Stimulated activated CD4-positive, alpha-beta T cell treated with anti-CD3 and anti-CD28 coated beads, TNF-alpha, amount 100 ng/mL, for 1 hour (primary cell): ENCODE measurements around the gene CPB2.

Source experiments
- DNase-seq, 3 donors: peaks; one replicate each; pipeline ENCODE4 v3.0.0-alpha.2; 2020; ENCODE audit warnings: low read depth in 3 of 3, low spot score in 1 of 3

Gene CPB2

DNA sequence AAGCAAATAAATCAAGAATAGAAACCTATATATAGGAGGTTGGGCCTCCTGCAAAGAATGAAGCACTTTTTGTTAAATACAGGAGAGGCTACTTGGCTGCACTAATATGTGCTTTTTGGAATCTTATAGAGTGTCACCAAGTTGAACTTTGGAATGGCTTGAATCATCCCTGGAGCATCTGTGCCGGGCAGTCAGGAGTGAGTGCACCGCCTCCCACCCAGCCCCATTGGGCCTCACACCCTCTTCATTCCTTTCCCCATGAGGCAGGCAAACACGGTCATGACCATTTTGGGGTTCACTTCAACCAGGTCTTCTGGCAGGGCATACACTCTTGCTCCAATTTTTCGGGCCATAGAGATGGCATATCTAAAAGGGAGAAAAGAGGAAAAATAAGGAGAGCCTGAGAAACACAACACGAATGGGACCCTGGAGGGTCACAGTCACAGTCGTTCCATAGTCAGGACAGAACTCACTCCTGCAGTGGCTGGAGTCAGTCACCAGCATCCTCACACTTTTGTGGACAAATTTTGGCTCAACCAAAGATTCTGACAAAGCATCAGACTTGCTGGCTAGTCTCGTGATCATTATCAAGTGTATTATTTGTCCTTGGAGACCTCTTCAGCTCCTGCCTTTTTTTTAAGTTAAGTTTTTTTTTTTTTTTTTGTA is 22.7 kb upstream of the CPB2 start:
- no peak for DNase-seq

DNA sequence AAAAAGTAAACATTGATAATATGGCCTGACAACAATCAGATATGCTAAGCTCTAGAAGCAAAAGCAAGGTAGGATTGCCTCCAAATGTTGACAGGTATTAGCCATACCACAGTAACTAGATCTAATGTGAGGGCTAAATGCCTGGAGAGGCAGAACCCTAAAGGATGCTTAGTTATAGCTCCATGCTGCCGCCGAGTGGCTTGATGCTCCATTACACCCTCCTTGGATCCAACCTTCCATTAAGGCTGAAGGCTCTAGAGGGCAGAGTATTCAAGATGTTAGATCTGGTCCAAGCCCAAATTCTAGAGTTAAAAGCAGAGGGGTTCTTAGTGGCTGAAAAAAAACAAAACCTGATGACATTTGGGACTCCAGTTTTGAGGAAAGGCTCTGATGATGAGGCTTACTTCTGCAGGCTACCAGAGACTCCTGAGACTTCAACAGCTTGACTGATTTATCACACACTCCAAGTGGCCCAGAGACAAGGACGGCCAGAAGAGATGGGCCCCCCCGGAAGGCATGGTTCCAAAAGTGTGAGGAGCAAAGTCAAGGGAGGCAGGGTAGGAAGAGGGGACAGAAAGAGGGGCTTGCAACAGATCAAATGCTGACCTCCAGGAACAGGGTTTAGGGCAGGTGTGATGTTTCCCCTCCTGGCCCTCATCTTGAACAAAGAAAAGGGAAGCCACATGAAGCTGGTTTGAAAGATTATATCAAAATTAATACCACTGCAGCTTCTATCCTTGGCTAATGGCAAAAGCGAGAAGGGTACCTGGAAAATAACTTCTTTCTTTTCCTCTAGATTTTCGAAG is 21.9 kb upstream of the CPB2 start:
- DNase-seq, result peak; percentile 28 to 51 (median 46)

DNA sequence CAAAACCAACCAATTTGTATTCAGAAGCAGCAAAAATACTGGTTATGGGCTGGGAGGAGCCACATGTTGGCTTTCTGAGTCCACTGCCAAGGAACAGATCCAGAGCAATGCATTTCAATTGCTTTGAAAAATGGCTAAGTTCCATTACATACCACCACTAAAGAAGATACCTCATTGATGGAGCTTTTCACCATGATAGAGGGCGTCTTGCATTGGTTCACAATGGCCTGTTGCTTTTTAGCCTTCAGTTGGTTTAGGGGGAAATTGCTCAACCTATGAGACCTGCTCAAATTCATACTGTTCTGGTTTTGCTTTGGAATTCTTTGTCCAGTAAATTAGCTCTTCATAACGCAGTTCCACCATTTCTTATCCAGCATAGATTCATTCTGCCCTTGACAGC is 21.2 kb upstream of the CPB2 start:
- no peak for DNase-seq

- no peak for DNase-seq
Measured at GRCh38 chr13:46124967-46125933, 20.4 kb upstream of the CPB2 start.

GRCh38 chr13:46124531-46124966 is 19.7 kb upstream of the CPB2 start:
- DNase-seq, result no peak

DNA sequence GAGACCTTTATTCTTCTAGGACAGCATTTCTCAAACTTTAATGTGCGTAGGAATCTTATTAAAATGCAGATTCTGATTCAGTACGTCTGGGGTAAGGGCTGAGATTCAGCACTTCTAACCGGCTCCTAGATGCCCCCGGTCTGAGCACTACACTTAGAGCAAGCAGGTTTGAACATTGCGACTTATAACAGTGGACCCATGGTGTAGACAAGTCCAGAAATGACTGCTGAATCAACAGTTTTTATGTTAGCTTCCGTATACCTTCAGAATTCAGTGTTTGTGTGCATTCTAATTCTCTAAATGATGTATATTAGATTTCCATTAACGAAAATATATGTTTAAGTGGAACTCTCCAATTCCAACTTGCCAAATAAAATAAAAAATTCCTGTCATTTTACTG is 17.5 kb upstream of the CPB2 start:
- DNase-seq, result no peak

- DNase-seq, result no peak
Measured at GRCh38 chr13:46121597-46122163, 16.8 kb upstream of the CPB2 start.

- no peak for DNase-seq
Measured at GRCh38 chr13:46121033-46121432, 16.2 kb upstream of the CPB2 start.

- DNase-seq, result no peak
Measured at GRCh38 chr13:46119883-46120614, 15.2 kb upstream of the CPB2 start.

DNA sequence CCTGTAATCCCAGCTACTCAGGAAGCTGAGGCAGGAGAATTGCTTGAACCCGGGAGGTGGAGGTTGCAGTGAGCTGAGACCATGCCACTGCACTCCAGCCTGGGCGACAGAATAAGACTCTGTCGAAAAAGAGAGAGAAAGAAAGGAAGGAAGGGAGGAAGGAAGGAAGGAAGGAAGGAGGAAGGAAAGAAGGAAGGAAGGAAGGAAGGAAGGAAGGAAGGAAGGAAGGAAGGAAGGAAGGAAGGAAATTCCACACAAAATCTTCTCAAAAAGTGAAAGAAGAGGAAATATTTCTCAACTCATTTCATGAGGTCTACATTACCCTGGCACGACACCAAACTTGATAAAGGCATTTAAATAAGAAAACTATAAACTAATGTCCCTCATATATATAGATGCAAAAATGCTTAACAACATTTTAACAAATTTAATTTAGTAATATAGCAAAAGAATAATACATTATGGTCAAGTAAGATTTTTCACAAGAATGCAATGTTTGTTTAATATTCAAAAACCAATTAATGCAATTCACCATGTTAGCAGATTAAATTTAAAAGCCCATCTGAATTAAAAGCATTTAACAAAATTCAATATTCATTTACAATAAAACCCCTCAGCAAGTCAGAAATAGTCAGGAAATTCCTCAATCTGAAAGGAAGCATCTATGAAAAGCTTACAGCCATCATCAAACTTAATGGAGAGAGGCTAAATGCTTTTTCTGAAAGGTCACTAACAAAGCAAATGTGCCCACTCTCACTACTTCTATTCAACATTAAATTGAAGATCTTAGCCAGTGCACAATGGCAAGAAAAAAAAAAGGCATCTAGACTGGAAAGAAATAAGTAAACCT is 12.0 kb upstream of the CPB2 start:
- DNase-seq, result no peak

GRCh38 chr13:46114613-46115012 is 9.8 kb upstream of the CPB2 start:
- DNase-seq, result no peak

GRCh38 chr13:46113596-46113995 is 8.8 kb upstream of the CPB2 start:
- DNase-seq, result no peak

DNA sequence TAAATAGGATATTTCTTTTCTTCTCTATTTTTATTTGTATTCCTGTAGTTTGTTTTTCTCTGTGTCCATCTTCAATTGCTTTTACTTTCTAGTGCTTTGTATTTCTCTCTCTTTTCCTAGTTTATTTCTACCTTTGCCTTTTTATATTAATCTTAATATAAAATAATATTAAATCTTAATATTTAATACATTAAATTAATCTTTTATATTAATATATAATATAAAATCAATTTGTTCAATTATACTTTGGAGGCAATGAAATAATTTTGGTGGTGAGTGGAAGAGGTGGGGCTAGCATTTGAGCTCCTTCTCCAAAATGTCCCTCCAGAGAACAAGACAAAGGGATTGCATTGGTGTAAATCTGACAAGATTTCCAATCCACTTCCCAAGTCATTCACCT is 6.3 kb upstream of the CPB2 start:
- DNase-seq, result no peak

GRCh38 chr13:46109451-46109850 is 4.6 kb upstream of the CPB2 start:
- no peak for DNase-seq

- no peak for DNase-seq
Measured at GRCh38 chr13:46106839-46107371, 2.1 kb upstream of the CPB2 start.

DNA sequence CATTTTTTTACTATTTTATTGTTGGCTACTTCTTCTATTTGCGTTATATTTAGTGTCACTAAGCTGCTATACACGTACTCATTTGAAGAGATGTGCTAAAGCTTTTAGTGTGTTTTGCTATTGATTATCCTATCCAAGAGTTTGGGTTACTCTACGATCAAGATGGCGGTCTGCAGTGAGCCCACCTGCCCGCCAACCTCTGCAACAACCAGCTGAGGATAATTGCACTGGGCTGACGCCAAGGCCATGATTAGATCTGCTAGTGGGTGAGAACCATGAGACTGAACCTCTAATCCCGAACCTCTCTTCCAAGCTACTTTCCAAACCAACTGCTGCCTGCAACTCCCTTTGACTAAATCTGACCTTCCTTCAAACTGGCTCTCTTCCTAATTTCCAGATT is 1.8 kb downstream of the CPB2 start:
- no peak for DNase-seq

- no peak for DNase-seq
Measured at GRCh38 chr13:46102255-46102605, 2.6 kb downstream of the CPB2 start.

DNA sequence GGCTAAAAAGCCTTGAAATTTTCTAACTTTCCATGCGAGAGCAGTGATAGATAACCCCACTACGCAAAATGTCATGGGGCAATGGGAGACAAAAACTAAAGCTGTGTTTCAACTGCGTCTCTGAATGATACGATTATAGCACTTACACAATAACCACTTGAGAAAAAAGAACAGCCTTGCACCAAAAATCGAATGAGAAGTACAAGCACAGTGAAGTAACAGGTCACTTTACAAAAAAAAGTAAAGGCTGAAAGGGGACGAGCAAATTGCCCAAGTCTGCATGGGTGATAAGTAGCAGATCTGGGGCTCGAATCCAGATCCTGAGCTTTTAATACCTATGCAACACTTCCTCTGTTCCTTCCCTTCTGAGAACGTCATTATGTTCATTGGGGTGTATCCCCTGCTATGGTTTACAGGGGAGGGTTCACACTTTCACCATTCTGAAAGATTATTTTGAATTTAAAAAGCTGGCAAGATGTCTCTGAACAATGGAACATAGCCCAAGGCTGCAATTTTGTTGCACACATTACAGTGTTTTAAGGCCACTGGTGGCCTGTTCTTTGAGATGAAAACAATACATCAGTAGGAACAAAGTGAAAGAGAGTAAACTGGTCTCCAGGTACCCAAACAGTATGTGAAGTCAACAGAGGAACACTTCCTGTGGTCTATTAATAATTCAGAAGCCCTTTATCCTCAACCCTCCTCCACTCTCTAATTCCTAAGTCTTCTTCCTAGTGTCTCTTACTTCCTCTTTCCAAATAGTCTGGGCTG is 3.2 kb downstream of the CPB2 start:
- DNase-seq, result no peak

DNA sequence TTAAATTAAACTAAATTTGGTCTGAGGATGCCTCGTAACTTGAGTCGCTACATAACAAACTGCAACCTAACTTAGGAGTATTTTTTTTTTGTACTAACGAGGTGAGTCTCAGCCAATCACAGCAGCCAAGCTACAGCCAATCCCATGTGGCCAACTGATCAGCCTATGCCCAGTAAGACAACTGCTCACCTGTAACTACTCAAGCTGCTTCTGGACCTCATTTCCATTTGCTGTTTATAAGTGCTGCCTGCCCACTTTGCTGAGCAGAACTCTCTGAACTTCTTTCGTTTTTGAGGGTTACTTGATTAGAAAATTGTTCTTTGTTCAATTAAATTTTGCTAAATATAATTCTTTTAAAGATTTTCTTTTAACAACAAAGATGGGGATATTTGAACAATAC is 3.8 kb downstream of the CPB2 start:
- DNase-seq, result no peak
